HepG2 (cell line): Measurements from ENCODE around the gene FAF1. TPM values are rescaled to one million over a fixed set of nuclear protein-coding genes. Genes with fewer than 3 reads are reported as not detected.

Source experiments
- ATAC-seq: fragments of 200-7000 bp; cut with Tn5 transposase; 3 replicates; pipeline ENCODE4 v1.9.1; 2020; ENCODE audit warnings: mild to moderate bottlenecking, moderate library complexity
- BruUV-seq: library from RNA; stranded (reverse); fragments of 400-500 nt; replicated peaks from 2 replicates; lab custom pipeline; 2021; lab: Mats Ljungman, UMichigan
- CTCF ChIA-PET: fragments of 300-600 bp; formaldehyde crosslinking; extraction: SDS; loops from one replicate; lab custom pipeline; 2021; ENCODE audit warnings: low total read pairs, inconsistent platforms, low intra/inter-chr PET ratio; lab: Yijun Ruan, JAX
- POLR2A ChIA-PET: fragments of 350-600 bp; sonication (Branson Sonifier 250); formaldehyde crosslinking; loops from one replicate; lab custom pipeline; 2020; ENCODE audit warnings: antibody characterized with exemption, inconsistent platforms; lab: Yijun Ruan, JAX
- DNase-seq: peaks from one replicate; pipeline ENCODE4 v3.0.0-alpha.2; 2015; ENCODE audit warnings: low spot score
- FAIRE-seq: peaks from 3 replicates; lab custom pipeline; 2011; peaks lifted over from hg19 to GRCh38; lab: Jason Lieb, UNC
- H2AFZ ChIP-seq: one replicate; pipeline ENCODE4 v1.6.1; 2011; ENCODE audit warnings: low read length, inconsistent platforms
- H3K27ac ChIP-seq: fragments of 300-600 bp; 3 replicates; pipeline ENCODE4 v1.8.0; 2011; ENCODE audit warnings: mixed run types, mild to moderate bottlenecking, mixed read lengths, low read length, inconsistent platforms; ENCODE audit not compliant: insufficient read depth; ENCODE audit errors: extremely low read length
- H3K27me3 ChIP-seq, 2 experiments: fragments of 200-600 bp in 1 of 2; 2 replicates in 1 of 2; 3 replicates in 1 of 2; pipeline versions ENCODE4 v1.6.0 to v1.8.0; 2011; ENCODE audit warnings: low read length in 2 of 2, mild to moderate bottlenecking in 2 of 2, moderate library complexity in 2 of 2, inconsistent platforms in 1 of 2; ENCODE audit not compliant: insufficient read depth in 2 of 2, control insufficient read depth in 1 of 2
- H3K36me3 ChIP-seq, 2 experiments: fragments of 200-600 bp in 1 of 2; replicated peaks in 1 of 2; 2 replicates in 1 of 2; 3 replicates in 1 of 2; pipeline versions ENCODE4 v1.5.1 to v1.8.0; 2011; ENCODE audit warnings: low read length in 2 of 2, inconsistent platforms in 1 of 2; ENCODE audit not compliant: insufficient read depth in 2 of 2, control insufficient read depth in 1 of 2
- H3K4me1 ChIP-seq: 2 replicates; pipeline ENCODE4 v1.5.1; 2012; ENCODE audit warnings: low read length, inconsistent platforms; ENCODE audit not compliant: insufficient read depth
- H3K4me2 ChIP-seq: 2 replicates; pipeline ENCODE4 v1.6.0; 2011; ENCODE audit warnings: low read depth, low read length, inconsistent platforms
- H3K4me3 ChIP-seq, 3 experiments: fragments of 200-600 bp in 1 of 3; sonication (generic), shearing (Covaris generic) in 1 of 3; replicated peaks in 1 of 3; 2 replicates each; pipeline ENCODE4 v1.5.1; 2011 to 2016; ENCODE audit warnings: low read length in 3 of 3, inconsistent platforms in 2 of 3, low read depth in 2 of 3, mild to moderate bottlenecking in 2 of 3, control low read depth in 1 of 3, mixed read lengths in 1 of 3; ENCODE audit not compliant: insufficient read depth in 1 of 3
- H3K79me2 ChIP-seq: one replicate; pipeline ENCODE4 v1.6.1; 2011; ENCODE audit warnings: low read length, inconsistent platforms; ENCODE audit not compliant: insufficient read depth
- H3K9ac ChIP-seq: 2 replicates; pipeline ENCODE4 v1.6.0; 2011; ENCODE audit warnings: mild to moderate bottlenecking, low read depth, low read length, inconsistent platforms; ENCODE audit not compliant: insufficient read depth
- H3K9me3 ChIP-seq: 2 replicates; pipeline ENCODE4 v1.5.1; 2012; ENCODE audit warnings: mild to moderate bottlenecking, low read length
- H4K20me1 ChIP-seq: 2 replicates; pipeline ENCODE4 v1.6.0; 2011; ENCODE audit warnings: inconsistent platforms, mild to moderate bottlenecking, low read length, moderate library complexity; ENCODE audit not compliant: insufficient read depth
- CENPT ChIP-seq: sonication (generic); formaldehyde crosslinking; IDR thresholded peaks from 2 replicates; pipeline ENCODE4 v1.8.0; 2022; ENCODE audit warnings: low read depth, mild to moderate bottlenecking, moderate library complexity, missing genetic modification reagents
- DPF2 ChIP-seq: sonication (generic); formaldehyde crosslinking; IDR thresholded peaks from 2 replicates; pipeline ENCODE4 v1.4.0; 2020; ENCODE audit warnings: mild to moderate bottlenecking, low read depth, missing genetic modification reagents, borderline replicate concordance
- SALL1 ChIP-seq: sonication (generic); formaldehyde crosslinking; IDR thresholded peaks from 2 replicates; pipeline ENCODE4 v1.8.0; 2022; ENCODE audit warnings: mild to moderate bottlenecking, missing genetic modification reagents
- ZNF205 ChIP-seq: IDR thresholded peaks from 2 replicates; pipeline ENCODE4 v1.6.1; 2018; ENCODE audit warnings: missing biosample characterization, missing genetic modification reagents
- ZNF570 ChIP-seq: sonication (generic); formaldehyde crosslinking; IDR thresholded peaks from 2 replicates; pipeline ENCODE4 v1.4.0; 2020; ENCODE audit warnings: mild to moderate bottlenecking, missing genetic modification reagents, borderline replicate concordance
- WGBS: methylation state at CpG from one replicate; pipeline ENCODE4 v1.1.6; 2017; ENCODE audit warnings: low lambda C conversion rate; 5-methylcytosine and 5-hydroxymethylcytosine counted together
- in situ Hi-C: cut with HindIII; loops from 2 replicates; pipeline ENCODE4 v1.10.0; 2017; ENCODE audit warnings: low pct_unique_long_range_greater_than_20kb; ENCODE audit not compliant: extremely low pct_ligation_motif_present
- intact Hi-C: fragments of 100-400 bp; cut with micrococcal nuclease; formaldehyde crosslinking; loops from one replicate; pipeline ENCODE4 v1.10.0; 2022; ENCODE audit not compliant: unreplicated experiment
- polyA plus RNA-seq, 8 experiments: library from polyadenylated mRNA; depleted of rRNA in 3 of 8; stranded (reverse) in 7 of 8; unstranded in 1 of 8; fragments of >200 nt; fragmentation: Illumina TruSeq in 4 of 8; extraction: Trizol in 4 of 8; gene quantifications; 2 replicates each; pipeline versions ENCODE4 v1.2.1 to v1.2.3, GENCODE V29; 2011 to 2016; ENCODE audit warnings: low read depth in 4 of 8, missing spikeins in 1 of 8, mixed read lengths in 1 of 8; ENCODE audit not compliant: insufficient read depth in 1 of 8
- total RNA-seq, 5 experiments: library from RNA; depleted of rRNA; stranded (reverse); fragments of >200 nt; fragmentation: Illumina TruSeq; extraction: Trizol; gene quantifications; 2 replicates each; pipeline ENCODE4 v1.2.3, GENCODE V29; 2016; ENCODE audit warnings: low read depth in 1 of 5
- TF ChIP-seq, protein P1 (sequence below): IDR thresholded peaks from 2 replicates; pipeline ENCODE4 v1.4.0; 2020; ENCODE audit warnings: mild to moderate bottlenecking, missing genetic modification reagents

Gene FAF1
- total and polyA plus RNA-seq, 2 of the 13 experiments (the other 11 are each of a cell fraction or from before 2014, with no cell fraction given) = 19.4 to 63.3 TPM

DNA sequence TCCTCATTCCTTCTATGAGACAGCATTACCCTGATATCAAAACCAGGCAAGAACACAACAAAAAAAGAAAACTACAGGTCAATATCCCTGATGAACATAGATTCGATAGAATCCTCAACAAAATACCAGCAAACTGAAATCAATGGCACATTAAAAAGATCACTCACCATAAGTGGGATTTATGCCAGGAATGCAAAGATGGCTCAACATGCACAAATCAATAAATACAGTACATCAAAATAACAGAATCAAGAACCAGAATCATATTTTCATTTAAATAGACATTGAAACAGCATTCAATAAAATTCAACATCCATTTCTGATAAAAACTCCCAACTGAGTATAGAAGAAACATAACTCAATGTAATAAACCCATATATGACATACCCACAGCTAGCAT, 36.5 kb downstream of the FAF1 start:
- ChIA-PET CTCF (no interaction called here), POLR2A (no interaction called here)
- ATAC-seq = no peak
- DNase-seq = no peak
- no peaks in the 10 kb centered on the region; a peak in 1 of 5 replicates for H3K36me3 ChIP-seq
- peaks cover 61% of the 10 kb centered on the region for H3K79me2 ChIP-seq
- H3K4me1 ChIP-seq = no peaks in the 10 kb centered on the region
- H3K27me3 ChIP-seq = no peaks in the 10 kb centered on the region
- H2AFZ ChIP-seq = no peak overlapping the region
- 97% methylated on average over 1 of the region's 1 CpG for WGBS
- H4K20me1 ChIP-seq = no peaks in the 10 kb centered on the region
- no peaks in the 10 kb centered on the region for H3K9me3 ChIP-seq
- no peak for FAIRE-seq
- no peak overlapping the region for H3K27ac ChIP-seq
- no TSS peak for BruUV-seq
- TF ChIP-seq ZNF205 (CRISPR knock-in tag) (no peak), CENPT (no peak), ZNF570 (CRISPR knock-in tag) (no peak), DPF2 (CRISPR knock-in tag) (no peak), SALL1 (CRISPR knock-in tag) (no peak)
- TF ChIP-seq, protein P1, sequence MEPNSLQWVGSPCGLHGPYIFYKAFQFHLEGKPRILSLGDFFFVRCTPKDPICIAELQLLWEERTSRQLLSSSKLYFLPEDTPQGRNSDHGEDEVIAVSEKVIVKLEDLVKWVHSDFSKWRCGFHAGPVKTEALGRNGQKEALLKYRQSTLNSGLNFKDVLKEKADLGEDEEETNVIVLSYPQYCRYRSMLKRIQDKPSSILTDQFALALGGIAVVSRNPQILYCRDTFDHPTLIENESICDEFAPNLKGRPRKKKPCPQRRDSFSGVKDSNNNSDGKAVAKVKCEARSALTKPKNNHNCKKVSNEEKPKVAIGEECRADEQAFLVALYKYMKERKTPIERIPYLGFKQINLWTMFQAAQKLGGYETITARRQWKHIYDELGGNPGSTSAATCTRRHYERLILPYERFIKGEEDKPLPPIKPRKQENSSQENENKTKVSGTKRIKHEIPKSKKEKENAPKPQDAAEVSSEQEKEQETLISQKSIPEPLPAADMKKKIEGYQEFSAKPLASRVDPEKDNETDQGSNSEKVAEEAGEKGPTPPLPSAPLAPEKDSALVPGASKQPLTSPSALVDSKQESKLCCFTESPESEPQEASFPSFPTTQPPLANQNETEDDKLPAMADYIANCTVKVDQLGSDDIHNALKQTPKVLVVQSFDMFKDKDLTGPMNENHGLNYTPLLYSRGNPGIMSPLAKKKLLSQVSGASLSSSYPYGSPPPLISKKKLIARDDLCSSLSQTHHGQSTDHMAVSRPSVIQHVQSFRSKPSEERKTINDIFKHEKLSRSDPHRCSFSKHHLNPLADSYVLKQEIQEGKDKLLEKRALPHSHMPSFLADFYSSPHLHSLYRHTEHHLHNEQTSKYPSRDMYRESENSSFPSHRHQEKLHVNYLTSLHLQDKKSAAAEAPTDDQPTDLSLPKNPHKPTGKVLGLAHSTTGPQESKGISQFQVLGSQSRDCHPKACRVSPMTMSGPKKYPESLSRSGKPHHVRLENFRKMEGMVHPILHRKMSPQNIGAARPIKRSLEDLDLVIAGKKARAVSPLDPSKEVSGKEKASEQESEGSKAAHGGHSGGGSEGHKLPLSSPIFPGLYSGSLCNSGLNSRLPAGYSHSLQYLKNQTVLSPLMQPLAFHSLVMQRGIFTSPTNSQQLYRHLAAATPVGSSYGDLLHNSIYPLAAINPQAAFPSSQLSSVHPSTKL (CRISPR knock-in tag) = no peak
- in situ Hi-C loops (no loop called here), intact Hi-C loops (no loop called here)
- no peak overlapping the region for H3K4me3 ChIP-seq
- no peak overlapping the region for H3K9ac ChIP-seq
- H3K4me2 ChIP-seq = no peak overlapping the region
